Cerebellar cortex (tissue), 1 donor: ENCODE measurements around the gene MACF1.
"Not testable (repeated sequence)": the region's sequence is repeated elsewhere in the genome, so short reads cannot be mapped to it uniquely, and the experiment has no call there.

Experiments used
- DNase-seq: peaks from one replicate; pipeline ENCODE4 v3.0.0-alpha.2; 2015; ENCODE audit warnings: low spot score

The MACF1 gene

DNA sequence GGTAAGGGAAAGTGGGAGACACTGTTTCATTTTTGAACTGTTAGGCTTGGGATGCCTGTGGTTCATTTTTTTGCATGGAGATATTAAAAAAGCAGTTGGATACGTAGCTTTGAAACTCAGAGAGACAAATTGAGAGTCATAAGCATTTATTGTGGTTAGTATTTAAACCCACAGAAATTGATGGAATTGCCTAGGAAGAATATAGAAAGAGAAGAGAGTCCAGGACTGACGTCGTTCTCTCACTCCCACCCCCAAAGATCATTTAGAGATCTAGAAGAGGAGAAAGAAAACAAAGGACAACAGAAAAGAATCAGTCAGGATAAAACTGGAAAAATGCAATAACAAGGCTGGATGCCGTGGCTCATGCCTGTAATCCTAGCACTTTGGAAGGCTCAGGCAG is 213.7 kb downstream of the MACF1 start:
- DNase-seq: no peak

DNA sequence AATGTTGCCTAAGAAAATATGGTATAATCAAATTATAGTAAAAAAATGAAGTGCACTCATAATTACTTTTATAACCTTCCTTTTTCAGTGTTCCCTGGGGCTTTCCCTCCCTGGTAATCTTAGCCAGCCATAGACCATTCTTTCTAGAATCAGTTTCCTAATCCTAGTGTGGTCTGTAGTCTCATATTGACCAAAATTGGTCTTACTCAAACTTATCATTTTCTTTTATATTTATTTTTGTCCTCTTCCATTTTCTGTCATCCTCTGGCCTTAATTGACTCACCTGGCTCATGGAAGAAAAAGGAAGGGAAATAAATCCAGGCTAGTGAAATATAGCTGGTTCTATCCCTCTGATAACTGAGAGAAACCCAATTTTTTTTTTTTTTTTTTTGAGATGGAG is 216.0 kb downstream of the MACF1 start:
- no peak for DNase-seq

DNA sequence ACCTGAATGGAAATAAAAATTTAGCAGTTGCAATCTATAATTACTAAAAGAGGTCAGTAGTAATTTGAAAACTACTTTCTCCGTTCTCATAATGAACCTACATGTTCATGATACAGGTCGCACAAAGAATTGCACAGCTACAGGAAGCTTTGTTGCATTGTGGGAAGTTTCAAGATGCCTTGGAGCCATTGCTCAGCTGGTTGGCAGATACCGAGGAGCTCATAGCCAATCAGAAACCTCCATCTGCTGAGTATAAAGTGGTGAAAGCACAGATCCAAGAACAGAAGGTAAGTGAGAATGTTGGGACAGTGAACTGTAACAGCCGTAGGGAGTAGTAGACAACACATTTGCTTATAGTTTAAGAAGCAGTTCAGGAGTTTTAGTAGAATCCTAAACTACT is 218.1 kb downstream of the MACF1 start:
- no peak for DNase-seq

DNA sequence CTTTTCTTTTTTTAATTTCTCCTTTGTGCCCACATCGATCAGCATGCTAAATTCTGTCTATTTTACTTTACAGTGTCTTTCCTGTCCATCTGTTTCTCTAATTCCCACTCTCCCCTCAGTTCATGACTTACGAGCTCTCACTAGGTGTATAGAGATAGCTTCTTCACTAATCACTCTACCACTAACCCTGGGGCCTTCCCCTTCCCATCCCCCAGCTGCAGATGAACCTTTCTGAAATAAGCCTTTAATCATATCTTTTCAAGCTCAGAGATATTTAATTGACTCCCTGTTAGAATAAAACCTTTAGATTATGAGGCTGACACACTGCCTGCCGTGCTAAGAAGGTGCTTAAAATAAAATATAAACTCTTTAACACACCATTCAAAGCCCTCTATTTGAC is 220.7 kb downstream of the MACF1 start:
- DNase-seq: no peak

DNA sequence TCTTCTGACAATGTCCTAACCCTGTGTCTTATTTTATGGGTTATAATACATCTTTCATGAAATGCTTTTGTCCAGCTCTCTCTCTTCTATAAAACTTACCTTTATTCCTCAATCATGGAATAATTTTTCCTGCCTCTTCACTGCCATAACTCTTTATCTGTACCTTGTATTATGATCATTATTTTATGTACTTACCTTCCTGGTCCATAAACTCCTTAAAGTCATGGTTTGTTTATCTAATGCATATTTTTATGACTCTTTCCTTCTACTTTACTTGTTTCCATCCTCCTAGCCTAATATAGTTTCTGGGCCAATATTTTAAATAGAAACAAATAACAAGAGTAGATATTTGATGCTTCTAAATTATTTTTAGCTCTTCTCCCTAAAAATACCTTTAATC is 221.1 kb downstream of the MACF1 start:
- DNase-seq: no peak

DNA sequence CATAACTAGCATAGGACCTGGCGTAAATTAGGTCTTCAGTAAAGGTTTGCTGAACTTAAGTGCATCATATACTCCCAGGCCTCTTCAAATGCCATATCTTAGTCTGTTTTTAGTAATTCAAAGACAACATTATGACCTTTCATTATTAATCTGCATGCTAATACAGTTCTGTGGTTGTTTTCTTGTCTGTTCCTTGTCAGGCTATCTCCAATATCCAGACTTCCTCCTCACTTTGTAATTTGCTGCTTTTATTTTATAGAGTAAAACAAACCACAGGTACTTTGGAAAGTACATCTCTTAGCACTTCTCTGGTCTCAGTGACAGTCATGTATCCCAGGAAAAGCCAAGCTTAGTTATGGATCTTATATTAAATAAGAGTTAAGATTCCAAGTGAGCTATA is 221.9 kb downstream of the MACF1 start:
- no peak for DNase-seq

DNA sequence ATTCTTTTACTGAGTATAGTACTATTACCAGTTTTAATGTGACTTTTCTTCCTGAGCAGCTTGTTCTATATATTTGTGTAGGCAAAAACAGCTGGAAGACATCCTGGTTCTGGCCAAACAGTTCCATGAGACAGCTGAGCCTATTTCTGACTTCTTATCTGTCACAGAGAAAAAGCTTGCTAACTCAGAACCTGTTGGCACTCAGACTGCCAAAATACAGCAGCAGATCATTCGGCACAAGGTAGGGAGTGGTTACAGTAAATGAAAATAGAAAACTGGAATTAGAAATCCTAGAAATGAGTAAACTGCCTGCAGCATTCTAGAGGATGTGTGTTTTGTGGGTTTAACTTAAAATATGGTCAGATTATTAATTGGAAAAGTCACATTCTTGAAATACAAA is 222.9 kb downstream of the MACF1 start:
- DNase-seq: no peak

DNA sequence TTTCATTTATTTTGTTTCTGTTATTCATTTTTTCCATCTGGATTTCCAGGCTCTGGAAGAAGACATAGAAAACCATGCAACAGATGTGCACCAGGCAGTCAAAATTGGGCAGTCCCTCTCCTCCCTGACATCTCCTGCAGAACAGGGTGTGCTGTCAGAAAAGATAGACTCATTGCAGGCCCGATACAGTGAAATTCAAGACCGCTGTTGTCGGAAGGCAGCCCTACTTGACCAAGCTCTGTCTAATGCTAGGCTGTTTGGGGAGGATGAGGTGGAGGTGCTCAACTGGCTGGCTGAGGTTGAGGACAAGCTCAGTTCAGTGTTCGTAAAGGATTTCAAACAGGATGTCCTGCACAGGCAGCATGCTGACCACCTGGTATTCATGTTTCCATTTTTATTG is 223.4 kb downstream of the MACF1 start:
- DNase-seq: no peak

DNA sequence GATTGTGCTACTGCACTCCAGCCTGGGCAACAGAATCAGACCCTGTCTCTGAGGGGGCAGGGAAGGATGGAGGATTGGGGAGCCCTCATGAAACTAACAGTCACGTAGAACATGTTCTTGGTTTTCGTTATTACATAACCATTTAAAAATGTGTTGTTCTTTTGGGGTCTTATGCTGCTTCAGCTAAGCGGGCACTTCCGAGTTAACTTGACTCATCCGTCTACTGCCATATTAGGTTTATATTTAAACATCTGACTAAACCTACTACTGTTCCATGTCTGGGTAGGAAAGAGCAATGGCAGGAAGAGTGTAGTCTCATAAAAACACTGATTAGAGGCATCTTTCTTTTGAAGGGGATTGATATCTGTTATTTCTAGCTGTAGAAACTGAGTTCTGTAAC is 227.4 kb downstream of the MACF1 start:
- no peak for DNase-seq

DNA sequence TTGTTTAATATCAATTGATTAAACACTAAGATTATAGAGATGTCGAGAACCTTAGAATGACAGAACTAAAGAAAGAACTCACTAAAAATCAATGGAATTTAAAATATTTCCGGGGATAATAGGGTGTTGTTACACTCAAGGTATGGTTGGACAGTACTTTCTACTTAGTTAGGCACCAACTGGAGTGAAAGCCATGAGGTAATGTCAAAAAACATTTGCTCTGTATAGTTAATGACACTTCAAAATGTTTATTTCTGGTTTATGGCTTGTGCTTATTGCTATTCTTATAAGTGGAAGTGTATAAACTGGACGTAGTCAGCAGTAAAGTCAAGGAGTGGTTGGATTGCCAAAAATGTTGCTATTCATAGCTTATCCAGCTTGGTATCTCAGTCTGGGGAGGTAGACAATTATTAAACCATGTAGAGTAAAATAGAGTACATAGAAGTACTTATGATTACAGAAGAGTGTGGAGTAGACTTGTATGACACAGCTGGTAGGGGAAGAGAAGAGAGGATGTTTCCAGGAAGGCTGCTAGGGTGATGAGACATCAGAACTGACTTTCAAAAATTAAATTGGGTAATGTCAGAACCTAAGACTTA is 230.4 kb downstream of the MACF1 start:
- no peak for DNase-seq

DNA sequence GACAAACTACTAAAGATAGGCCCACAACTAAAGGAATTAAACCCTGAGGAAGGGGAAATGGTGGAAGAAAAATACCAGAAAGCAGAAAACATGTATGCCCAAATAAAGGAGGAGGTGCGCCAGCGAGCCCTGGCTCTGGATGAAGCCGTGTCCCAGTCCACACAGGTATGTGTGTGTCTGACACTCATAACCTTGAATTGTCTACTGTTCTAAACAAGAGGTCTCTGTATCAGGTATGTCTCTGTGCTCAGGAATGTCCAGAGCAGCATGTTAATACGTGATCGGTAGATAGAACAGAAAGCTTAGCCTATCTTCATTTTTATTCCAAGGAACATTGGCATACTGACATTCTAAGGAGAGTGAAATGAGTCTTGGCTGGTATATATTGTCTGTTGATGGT is 231.1 kb downstream of the MACF1 start:
- no peak for DNase-seq

DNA sequence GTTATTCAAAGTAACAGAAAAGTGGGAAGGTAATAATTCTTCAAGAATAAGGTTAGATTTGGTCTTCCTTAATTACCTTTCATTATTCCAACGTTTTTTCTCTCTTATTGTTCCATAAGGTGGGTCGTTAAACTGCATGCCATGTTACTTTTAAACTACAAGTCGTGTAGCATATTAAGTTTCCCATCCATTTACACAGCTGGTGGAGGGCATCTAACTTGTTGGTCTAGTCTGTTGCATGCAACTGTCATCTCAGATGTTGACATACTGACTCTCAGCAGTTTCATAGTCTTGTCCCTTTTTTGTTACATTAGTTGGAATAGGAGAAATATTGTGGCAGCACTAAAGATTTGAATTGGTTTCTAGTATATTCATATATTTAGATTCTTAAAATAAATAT is 232.3 kb downstream of the MACF1 start:
- DNase-seq: no peak

DNA sequence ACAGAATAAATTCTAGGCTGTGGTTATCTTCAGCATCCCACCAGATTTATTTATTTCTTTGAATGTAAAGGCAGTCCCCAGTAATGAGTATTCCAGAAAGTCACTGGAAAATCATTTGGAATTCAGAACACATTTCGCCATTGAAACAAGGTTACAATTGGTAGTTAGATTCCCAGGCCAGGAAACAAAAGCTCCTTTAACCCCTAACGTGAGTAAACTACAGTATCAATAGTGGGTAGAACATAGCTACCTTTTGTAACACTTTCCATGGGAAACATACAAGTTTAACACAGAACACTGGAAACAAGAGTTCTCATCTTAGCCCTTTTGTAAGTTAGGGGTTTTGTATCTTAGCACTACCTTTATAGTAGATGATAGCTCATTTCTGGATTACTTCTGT is 233.5 kb downstream of the MACF1 start:
- DNase-seq: no peak

DNA sequence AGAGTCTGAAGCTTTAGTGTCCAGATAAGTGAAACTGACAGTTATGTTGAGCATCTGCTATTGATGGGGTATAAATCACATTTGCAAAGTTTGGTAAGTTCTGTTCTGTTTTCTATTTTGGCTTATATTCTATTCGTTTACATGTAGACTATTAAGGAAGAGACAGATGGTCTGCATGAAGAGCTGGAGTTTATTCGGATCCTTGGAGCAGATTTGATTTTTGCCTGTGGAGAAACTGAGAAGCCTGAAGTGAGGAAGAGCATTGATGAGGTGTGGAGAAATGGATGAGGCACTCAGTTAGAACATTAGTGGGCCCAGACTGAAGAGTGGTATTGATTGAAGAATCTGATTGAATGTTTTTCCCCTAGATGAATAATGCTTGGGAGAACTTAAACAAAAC is 236.4 kb downstream of the MACF1 start:
- no peak for DNase-seq

DNA sequence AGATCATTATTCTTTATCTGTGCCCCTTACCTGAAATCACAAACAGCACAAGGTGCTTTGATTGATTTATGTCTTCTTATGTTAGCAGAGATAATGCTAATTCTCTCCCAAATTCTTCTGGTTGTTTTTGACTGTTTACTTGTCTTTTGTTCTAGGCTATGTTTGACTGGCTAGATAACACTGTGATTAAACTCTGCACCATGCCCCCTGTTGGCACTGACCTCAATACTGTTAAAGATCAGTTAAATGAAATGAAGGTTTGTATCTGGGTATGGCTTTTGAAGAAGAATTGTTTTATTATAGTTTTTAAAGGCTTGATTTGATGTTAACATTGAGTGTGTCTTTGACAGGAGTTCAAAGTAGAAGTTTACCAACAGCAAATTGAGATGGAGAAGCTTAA is 237.3 kb downstream of the MACF1 start:
- no peak for DNase-seq

DNA sequence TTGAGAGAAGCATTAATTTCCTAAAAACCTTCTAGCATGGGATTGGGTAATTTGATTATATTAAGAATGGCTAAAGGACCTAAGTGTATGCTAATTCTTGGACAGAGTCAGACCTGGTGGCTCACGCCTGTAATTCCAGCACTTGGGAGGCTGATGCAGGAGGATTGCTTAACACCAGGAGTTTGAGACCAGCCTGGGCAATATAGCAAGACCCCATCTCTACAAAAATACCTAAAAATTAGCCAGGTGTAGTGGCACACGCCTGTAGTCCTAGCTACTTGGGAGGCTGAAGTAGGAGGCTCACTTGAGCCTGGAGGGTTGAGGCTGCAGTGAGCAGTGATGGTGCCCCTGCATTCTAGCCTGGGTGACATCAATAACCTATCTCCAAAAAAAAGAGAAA is 241.1 kb downstream of the MACF1 start:
- no peak for DNase-seq

DNA sequence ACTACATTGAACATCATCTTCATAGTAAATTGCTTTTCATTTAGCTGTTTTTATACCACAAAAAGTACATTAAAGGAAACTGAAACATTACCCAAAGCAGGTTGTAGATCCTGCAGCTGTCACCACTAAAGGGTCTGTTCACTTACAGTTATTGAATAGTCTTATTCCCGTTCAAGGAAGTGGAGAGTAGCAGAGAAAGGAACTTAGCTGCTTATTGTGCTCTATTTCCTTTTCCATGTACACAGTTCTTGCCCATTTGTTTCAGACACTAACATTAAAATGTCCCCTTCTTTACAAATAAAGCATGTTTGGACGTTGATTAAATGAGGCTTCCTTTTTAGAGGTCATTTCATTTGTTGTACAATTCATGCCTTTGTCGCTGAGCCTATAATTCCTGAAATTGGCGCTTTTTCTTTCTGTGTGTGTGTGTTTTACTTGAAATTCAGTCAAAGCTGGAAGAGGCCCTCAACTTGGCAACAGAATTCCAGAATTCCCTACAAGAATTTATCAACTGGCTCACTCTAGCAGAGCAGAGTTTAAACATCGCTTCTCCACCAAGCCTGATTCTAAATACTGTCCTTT is 242.6 kb downstream of the MACF1 start:
- no peak for DNase-seq

DNA sequence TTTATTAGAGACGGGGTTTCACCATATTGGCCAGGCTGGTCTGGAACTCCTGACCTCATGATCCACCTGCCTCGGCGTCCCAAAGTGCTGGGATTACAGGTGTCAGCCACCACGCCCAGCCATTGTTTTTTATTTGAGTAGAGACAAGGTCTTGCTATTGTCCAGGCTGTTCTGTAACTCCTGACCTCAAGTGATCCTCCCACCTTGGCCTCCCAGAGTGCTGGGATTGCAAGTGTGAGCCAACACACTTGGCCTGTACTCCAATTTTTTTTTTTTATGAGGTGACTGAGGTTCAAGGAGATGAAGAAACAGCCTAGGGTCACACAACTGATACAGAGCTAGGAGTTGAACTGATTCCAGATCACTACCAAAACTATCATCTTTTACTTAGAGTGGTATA is 245.5 kb downstream of the MACF1 start:
- not testable (repeated sequence) for DNase-seq

DNA sequence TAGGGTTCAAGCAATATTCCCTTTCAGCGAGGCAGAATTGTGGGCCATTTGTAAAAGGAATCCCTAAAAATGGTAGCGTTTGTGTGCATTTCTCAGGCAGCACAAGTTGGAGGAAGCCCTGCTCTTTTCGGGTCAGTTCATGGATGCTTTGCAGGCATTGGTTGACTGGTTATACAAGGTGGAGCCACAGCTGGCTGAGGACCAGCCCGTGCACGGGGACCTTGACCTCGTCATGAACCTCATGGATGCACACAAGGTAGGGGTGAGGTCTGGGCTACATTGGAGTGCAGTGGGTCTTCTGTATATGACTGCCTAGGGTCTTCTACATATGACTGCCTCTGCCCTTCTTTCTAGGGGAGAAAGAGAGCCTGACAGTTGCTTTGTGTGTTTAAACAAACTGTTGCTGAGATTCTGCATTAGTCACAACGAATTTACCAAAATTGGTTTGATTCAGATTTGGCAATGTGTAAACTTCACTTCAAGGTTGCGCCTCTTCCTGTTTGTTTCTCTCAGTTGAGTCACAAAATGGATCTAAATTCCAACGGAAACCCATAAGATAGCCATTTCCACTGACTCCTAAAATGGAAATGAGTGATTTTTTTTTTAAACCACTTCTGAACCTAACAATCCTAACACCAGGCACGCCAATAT is 246.6 kb downstream of the MACF1 start:
- DNase-seq: no peak

DNA sequence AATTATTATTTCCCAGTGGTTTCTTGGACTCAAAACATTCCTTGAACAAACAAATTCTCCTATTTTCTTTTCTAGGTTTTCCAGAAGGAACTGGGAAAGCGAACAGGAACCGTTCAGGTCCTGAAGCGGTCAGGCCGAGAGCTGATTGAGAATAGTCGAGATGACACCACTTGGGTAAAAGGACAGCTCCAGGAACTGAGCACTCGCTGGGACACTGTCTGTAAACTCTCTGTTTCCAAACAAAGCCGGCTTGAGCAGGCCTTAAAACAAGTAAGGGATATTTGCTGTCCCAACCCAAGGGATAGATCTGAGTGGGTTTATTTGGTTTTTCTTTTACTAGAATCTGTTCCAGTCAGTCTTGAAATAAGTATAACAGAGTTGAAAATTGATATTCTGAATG is 247.6 kb downstream of the MACF1 start:
- no peak for DNase-seq

DNA sequence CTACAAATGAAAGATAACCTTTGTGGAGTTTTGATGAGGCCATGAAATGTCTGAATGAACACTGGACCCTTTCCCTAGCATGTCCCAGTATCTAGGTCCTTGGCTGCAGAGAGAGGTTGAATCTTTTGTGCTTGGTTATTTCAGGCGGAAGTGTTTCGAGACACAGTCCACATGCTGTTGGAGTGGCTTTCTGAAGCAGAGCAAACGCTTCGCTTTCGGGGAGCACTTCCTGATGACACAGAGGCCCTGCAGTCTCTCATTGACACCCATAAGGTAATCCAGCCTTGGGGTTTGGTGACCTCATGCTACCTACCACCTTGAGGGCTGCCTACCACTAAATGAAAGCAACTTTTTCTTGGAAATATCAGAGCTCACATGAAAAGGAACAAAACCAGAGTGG is 248.0 kb downstream of the MACF1 start:
- no peak for DNase-seq

DNA sequence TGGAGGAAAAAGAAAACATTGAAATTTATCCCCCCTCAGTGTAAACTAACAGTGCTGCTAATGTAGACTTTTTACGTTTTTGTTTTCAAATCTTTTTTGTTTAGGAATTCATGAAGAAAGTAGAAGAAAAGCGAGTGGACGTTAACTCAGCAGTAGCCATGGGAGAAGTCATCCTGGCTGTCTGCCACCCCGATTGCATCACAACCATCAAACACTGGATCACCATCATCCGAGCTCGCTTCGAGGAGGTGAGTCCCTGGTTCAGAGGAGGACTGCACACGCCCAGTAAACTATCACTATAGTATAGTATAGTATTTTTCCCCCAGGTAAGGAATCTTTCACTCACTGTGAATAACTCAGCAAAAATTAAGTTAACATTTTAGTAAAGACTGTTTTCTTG is 249.1 kb downstream of the MACF1 start:
- no peak for DNase-seq

DNA sequence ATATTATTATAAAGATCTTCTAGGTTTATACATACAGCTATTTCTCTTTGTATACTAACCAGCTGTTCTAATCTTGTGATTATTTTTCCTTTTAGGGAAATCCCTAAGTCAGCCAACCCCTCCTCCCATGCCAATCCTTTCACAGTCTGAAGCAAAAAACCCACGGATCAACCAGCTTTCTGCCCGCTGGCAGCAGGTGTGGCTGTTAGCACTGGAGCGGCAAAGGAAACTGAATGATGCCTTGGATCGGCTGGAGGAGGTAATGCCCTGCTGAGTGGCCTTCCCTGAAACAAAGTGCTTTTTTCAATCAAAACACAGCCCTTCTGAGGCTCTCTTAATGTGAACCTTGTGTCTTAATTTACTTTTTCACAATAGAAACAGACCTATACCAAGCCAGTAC is 254.5 kb downstream of the MACF1 start:
- DNase-seq: peak; percentile 38

DNA sequence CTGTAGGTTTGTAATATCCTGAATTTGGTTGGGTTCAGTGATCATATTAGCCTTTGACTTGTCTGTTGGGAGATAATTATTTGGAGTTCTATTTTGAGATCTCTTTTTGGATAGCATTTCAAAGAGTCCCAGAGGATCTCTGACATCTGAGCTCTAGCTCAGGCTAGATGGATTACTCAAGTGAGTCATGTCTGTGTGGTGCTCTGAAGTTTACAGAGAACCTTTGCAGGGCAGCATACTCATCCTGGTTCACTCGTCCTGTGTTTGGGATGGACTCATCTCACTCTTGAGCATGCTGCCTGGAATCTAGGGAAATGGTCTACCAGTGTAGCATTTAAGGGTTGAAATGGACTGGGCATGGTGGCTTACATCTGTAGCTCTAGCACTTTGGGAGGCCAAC is 257.6 kb downstream of the MACF1 start:
- no peak for DNase-seq
